Dedifferentiated amniotic fluid mesenchymal stem cell (primary cell): ENCODE measurements around the gene SYK.

Experiments
- DNase-seq: peaks from one replicate; pipeline ENCODE4 v3.0.0-alpha.2; 2016; ENCODE audit errors: extremely low spot score

Gene SYK

GRCh38 chr9:90905822-90906221, 104.2 kb downstream of the SYK start:
- DNase-seq = no peak

GRCh38 chr9:90906316-90907055, 104.9 kb downstream of the SYK start:
- DNase-seq = no peak

GRCh38 chr9:90907056-90907445, 105.4 kb downstream of the SYK start:
- no peak for DNase-seq

- DNase-seq = no peak
Measured at GRCh38 chr9:90907790-90908189, 106.2 kb downstream of the SYK start.

GRCh38 chr9:90909225-90909624, 107.6 kb downstream of the SYK start:
- no peak for DNase-seq

GRCh38 chr9:90909747-90910283, 108.2 kb downstream of the SYK start:
- DNase-seq = no peak

GRCh38 chr9:90914196-90914595, 112.6 kb downstream of the SYK start:
- no peak for DNase-seq

- DNase-seq = peak; percentile 45
Measured at GRCh38 chr9:90914868-90915483, 113.4 kb downstream of the SYK start.

- no peak for DNase-seq
Measured at GRCh38 chr9:90915693-90916092, 114.1 kb downstream of the SYK start.

GRCh38 chr9:90916147-90916734, 114.6 kb downstream of the SYK start:
- no peak for DNase-seq

GRCh38 chr9:90919883-90920282, 118.3 kb downstream of the SYK start:
- DNase-seq = no peak

GRCh38 chr9:90921104-90921503, 119.5 kb downstream of the SYK start:
- DNase-seq = no peak

GRCh38 chr9:90921969-90922368, 120.3 kb downstream of the SYK start:
- no peak for DNase-seq

GRCh38 chr9:90925581-90926257, 124.1 kb downstream of the SYK start:
- peak; percentile 51 for DNase-seq

- no peak for DNase-seq
Measured at GRCh38 chr9:90926936-90927335, 125.3 kb downstream of the SYK start.

- DNase-seq = no peak
Measured at GRCh38 chr9:90927496-90927895, 125.9 kb downstream of the SYK start.

GRCh38 chr9:90929626-90930025, 128.0 kb downstream of the SYK start:
- DNase-seq = no peak

- DNase-seq = no peak
Measured at GRCh38 chr9:90933468-90933867, 131.8 kb downstream of the SYK start.

- no peak for DNase-seq
Measured at GRCh38 chr9:90939351-90939750, 137.7 kb downstream of the SYK start.

GRCh38 chr9:90940280-90940679, 138.7 kb downstream of the SYK start:
- DNase-seq = no peak

GRCh38 chr9:90941661-90942060, 140.0 kb downstream of the SYK start:
- no peak for DNase-seq

- DNase-seq = no peak
Measured at GRCh38 chr9:90942555-90942954, 140.9 kb downstream of the SYK start.
